Measurements from ENCODE around the gene NUPR2.
A peak's percentile ranks its signal among the peaks of the same experiment; 100 is the strongest.
"Not testable (repeated sequence)": the region's sequence is repeated elsewhere in the genome, so short reads cannot be mapped to it uniquely, and the experiment has no call there.

NUPR2 gene

GRCh38 chr7:56106108-56107073 is 9.8 kb downstream of the NUPR2 start, which contains the start of gene CHCHD2:
TSS of gene CHCHD2 (minus strand) at chr7:56106476. CDS start at chr7:56106413, 63 bp downstream.
- Histone ChIP-seq H2AFZ (ENCODE audit: low read length) (peak within 1 kb of the TSS; percentile 78), H3K79me2 (ENCODE audit: insufficient read depth, low read length) (peaks cover 40% of the 10 kb centered on the region)

GRCh38 chr7:56105508-56105907 is 10.7 kb downstream of the NUPR2 start:
- H3K9me2 ChIP-seq (replicated peaks; ENCODE audit: low read depth, low read length) = no peaks in the 10 kb centered on the region
- peak overlapping the region; percentile 98 for H3K9ac ChIP-seq (ENCODE audit: low read depth, low read length, poor library complexity, severe bottlenecking)
- no peaks in the 10 kb centered on the region for H3K27me3 ChIP-seq (ENCODE audit: insufficient read depth, low read length, poor library complexity, severe bottlenecking)
- peaks cover 23% of the 10 kb centered on the region for H3K4me1 ChIP-seq (ENCODE audit: insufficient read depth, low read length, poor library complexity, severe bottlenecking)
- peaks cover 37% of the 10 kb centered on the region for H3K36me3 ChIP-seq (ENCODE audit: insufficient read depth, low read length)
- H2AFZ ChIP-seq (ENCODE audit: low read length) = no peak overlapping the region
- peak overlapping the region; percentile 97 for H3K4me2 ChIP-seq (ENCODE audit: low read depth, low read length, poor library complexity, severe bottlenecking)
- TF ChIP-seq CTCF (conservative IDR thresholded peaks at IDR 0.05; ENCODE audit: low read length) (no peak), EZH2phosphoT487 (IDR thresholded peaks at IDR 0.05; ENCODE audit: borderline replicate concordance) (no peak)
- peaks cover 40% of the 10 kb centered on the region for H3K79me2 ChIP-seq (ENCODE audit: insufficient read depth, low read length)
- H4K20me1 ChIP-seq (ENCODE audit: insufficient read depth, low read length, poor library complexity, severe bottlenecking) = peaks cover 38% of the 10 kb centered on the region
- H3F3A ChIP-seq (ENCODE audit: low read depth) = 0 out of 2 replicates have a peak, but pooled peaks cover 2% of the 10 kb centered on the region
- peak overlapping the region; percentile 93 for H3K4me3 ChIP-seq (ENCODE audit: low read length, poor library complexity, severe bottlenecking)
- 0 out of 2 replicates have a peak, but pooled peaks cover 3% of the 10 kb centered on the region for H3K9me3 ChIP-seq (ENCODE audit: insufficient read depth, low read depth, low read length)

More at GRCh38 chr7:56106108-56107073, 9.8 kb downstream of the NUPR2 start, which contains the start of gene CHCHD2:
- no peak for TF ChIP-seq EZH2phosphoT487 (IDR thresholded peaks at IDR 0.05; ENCODE audit: borderline replicate concordance)
- no peak for TF ChIP-seq CTCF (conservative IDR thresholded peaks at IDR 0.05; ENCODE audit: low read length)
- H3K4me1 ChIP-seq (ENCODE audit: insufficient read depth, low read length, poor library complexity, severe bottlenecking) = peaks cover 26% of the 10 kb centered on the region
- peaks cover 28% of the 10 kb centered on the region for H3K36me3 ChIP-seq (ENCODE audit: insufficient read depth, low read length)
- H4K20me1 ChIP-seq (ENCODE audit: insufficient read depth, low read length, poor library complexity, severe bottlenecking) = peaks cover 38% of the 10 kb centered on the region
- no peaks in the 10 kb centered on the region for H3K27me3 ChIP-seq (ENCODE audit: insufficient read depth, low read length, poor library complexity, severe bottlenecking)
- H3K4me3 ChIP-seq (ENCODE audit: low read length, poor library complexity, severe bottlenecking) = peak within 1 kb of the TSS; percentile 93
- no peaks in the 10 kb centered on the region for H3K9me2 ChIP-seq (replicated peaks; ENCODE audit: low read depth, low read length)
- 0 out of 2 replicates have a peak, but pooled peaks cover 2% of the 10 kb centered on the region for H3F3A ChIP-seq (ENCODE audit: low read depth)
- peak within 1 kb of the TSS; percentile 97 for H3K4me2 ChIP-seq (ENCODE audit: low read depth, low read length, poor library complexity, severe bottlenecking)
- H3K9me3 ChIP-seq (ENCODE audit: insufficient read depth, low read depth, low read length) = 0 out of 2 replicates have a peak, but pooled peaks cover 3% of the 10 kb centered on the region
- peak within 1 kb of the TSS; percentile 98 for H3K9ac ChIP-seq (ENCODE audit: low read depth, low read length, poor library complexity, severe bottlenecking)

- Histone ChIP-seq H3K79me2 (ENCODE audit: insufficient read depth, low read length) (peaks cover 40% of the 10 kb centered on the region), H3K4me3 (ENCODE audit: low read length, poor library complexity, severe bottlenecking) (peak overlapping the region; percentile 93), H3K9ac (ENCODE audit: low read depth, low read length, poor library complexity, severe bottlenecking) (peak overlapping the region; percentile 50), H4K20me1 (ENCODE audit: insufficient read depth, low read length, poor library complexity, severe bottlenecking) (peaks cover 38% of the 10 kb centered on the region), H3K4me2 (ENCODE audit: low read depth, low read length, poor library complexity, severe bottlenecking) (peak overlapping the region; percentile 97), H3K4me1 (ENCODE audit: insufficient read depth, low read length, poor library complexity, severe bottlenecking) (peaks cover 19% of the 10 kb centered on the region), H3K36me3 (ENCODE audit: insufficient read depth, low read length) (peaks cover 49% of the 10 kb centered on the region)
- H3F3A ChIP-seq (ENCODE audit: low read depth); H3K27me3 ChIP-seq (ENCODE audit: insufficient read depth, low read length, poor library complexity, severe bottlenecking); H3K9me2 ChIP-seq (replicated peaks; ENCODE audit: low read depth, low read length); H2AFZ ChIP-seq (ENCODE audit: low read length); H3K9me3 ChIP-seq (ENCODE audit: insufficient read depth, low read depth, low read length): not testable (repeated sequence)
Observed at GRCh38 chr7:56104138-56104537, 12.1 kb downstream of the NUPR2 start.
